ENCODE results near the gene WFDC13. TPM values are rescaled to one million over a fixed set of nuclear protein-coding genes. Genes with fewer than 3 reads are reported as not detected.
A peak's percentile ranks its signal among the peaks of the same experiment; 100 is the strongest.
"Not testable (repeated sequence)": the region's sequence is repeated elsewhere in the genome, so short reads cannot be mapped to it uniquely, and the experiment has no call there.

WFDC13 gene, protein sequence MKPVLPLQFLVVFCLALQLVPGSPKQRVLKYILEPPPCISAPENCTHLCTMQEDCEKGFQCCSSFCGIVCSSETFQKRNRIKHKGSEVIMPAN
- total RNA-seq (not detected in 2 replicates), polyA plus RNA-seq (not detected in 2 replicates), polyA minus RNA-seq (not detected in 2 replicates)
- total RNA-seq (2013) = not detected

DNA sequence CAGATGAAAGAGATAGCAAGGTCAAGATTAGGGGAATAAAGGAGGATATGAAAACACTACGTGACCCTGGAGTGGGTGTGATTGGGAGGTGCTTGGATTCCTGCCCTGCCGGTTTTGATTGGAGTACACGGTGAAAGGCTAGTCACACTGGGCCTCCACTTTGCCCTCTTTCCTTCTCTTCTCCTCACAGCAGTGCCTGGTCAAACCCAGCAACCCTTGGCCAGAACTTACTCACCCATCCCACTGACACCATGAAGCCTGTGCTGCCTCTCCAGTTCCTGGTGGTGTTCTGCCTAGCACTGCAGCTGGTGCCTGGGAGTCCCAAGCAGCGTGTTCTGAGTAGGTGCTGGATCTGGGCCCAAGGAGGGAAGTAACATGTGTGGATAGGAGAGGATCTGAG is at the start of gene WFDC13:
TSS of gene WFDC13 (plus strand) at position 166 of the 400 bp plus-strand sequence. CDS start at position 252, 86 bp downstream.
- peaks cover 0 to 2% (median 0%) of the 10 kb centered on the region in 3 donors for H3K9me3 ChIP-seq (ENCODE audit: control extremely low read depth in 1 of 3, control insufficient read depth in 2 of 3, insufficient read depth in 1 of 3, low read length in 2 of 3)
- peaks cover 5 to 8% of the 10 kb centered on the region in 2 donors for H3K4me1 ChIP-seq (ENCODE audit: control insufficient read depth in 2 of 2, insufficient read depth in 2 of 2, low read length in 2 of 2)
- ATAC-seq (ENCODE audit: low read depth) (no peak), DNase-seq (no peak)
- Mint-ChIP-seq H3K27ac (no peak within 1 kb of the TSS), H3K4me3 (peak within 1 kb of the TSS; percentile 11), H3K4me1 (peaks cover 9% of the 10 kb centered on the region), H3K27me3 (peaks cover 16% of the 10 kb centered on the region), H3K9me3 (ENCODE audit: insufficient read depth) (no peaks in the 10 kb centered on the region)
- no peaks in the 10 kb centered on the region for H3K27me3 ChIP-seq (replicated peaks in 1 of 4; ENCODE audit: control extremely low read depth in 1 of 4, control insufficient read depth in 3 of 4, insufficient read depth in 4 of 4, low read length in 3 of 4)
- no peaks in the 10 kb centered on the region for H3K36me3 ChIP-seq (replicated peaks in 1 of 2; ENCODE audit: control extremely low read depth in 1 of 2, control insufficient read depth in 1 of 2, extremely low read depth in 1 of 2, insufficient read depth in 2 of 2, low read length in 1 of 2)
- H3K9ac ChIP-seq (ENCODE audit: low read length) = peak within 1 kb of the TSS; percentile 12
- H3K4me2 ChIP-seq (replicated peaks; ENCODE audit: low read depth, low read length, poor library complexity, severe bottlenecking) = peak within 1 kb of the TSS; percentile 33
- intact Hi-C loops (cut with micrococcal nuclease) = no loop called here
- no peak within 1 kb of the TSS for H3K27ac ChIP-seq (ENCODE audit: low read length in 2 of 2)
- TF ChIP-seq, protein P1, sequence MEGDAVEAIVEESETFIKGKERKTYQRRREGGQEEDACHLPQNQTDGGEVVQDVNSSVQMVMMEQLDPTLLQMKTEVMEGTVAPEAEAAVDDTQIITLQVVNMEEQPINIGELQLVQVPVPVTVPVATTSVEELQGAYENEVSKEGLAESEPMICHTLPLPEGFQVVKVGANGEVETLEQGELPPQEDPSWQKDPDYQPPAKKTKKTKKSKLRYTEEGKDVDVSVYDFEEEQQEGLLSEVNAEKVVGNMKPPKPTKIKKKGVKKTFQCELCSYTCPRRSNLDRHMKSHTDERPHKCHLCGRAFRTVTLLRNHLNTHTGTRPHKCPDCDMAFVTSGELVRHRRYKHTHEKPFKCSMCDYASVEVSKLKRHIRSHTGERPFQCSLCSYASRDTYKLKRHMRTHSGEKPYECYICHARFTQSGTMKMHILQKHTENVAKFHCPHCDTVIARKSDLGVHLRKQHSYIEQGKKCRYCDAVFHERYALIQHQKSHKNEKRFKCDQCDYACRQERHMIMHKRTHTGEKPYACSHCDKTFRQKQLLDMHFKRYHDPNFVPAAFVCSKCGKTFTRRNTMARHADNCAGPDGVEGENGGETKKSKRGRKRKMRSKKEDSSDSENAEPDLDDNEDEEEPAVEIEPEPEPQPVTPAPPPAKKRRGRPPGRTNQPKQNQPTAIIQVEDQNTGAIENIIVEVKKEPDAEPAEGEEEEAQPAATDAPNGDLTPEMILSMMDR (IDR thresholded peaks at IDR 0.05) = no peak
- no peak for TF ChIP-seq EZH2 (IDR thresholded peaks at IDR 0.05; ENCODE audit: borderline replicate concordance, insufficient read depth, low read depth, low read length, poor library complexity, severe bottlenecking)
- POLR2A ChIA-PET = no interaction called here
- WGBS (ENCODE audit: insufficient coverage) = 83% methylated on average over 2 of the region's 4 CpGs
- peak within 1 kb of the TSS in 1 of 5 experiments; percentile 20 for H3K4me3 ChIP-seq (ENCODE audit: control extremely low read depth in 1 of 5, extremely low read depth in 1 of 5, insufficient read depth in 1 of 5, low read depth in 2 of 5, low read length in 4 of 5)
- no peaks in the 10 kb centered on the region for H4K20me1 ChIP-seq (ENCODE audit: control insufficient read depth, insufficient read depth, low read length, poor library complexity, severe bottlenecking)
- CTCF ChIA-PET = no interaction called here
- no peaks in the 10 kb centered on the region for H3K79me2 ChIP-seq (ENCODE audit: control insufficient read depth, insufficient read depth, low read length)
- H2AFZ ChIP-seq (ENCODE audit: insufficient read depth, low read depth, low read length, poor library complexity, severe bottlenecking) = peak within 1 kb of the TSS; percentile 5

DNA sequence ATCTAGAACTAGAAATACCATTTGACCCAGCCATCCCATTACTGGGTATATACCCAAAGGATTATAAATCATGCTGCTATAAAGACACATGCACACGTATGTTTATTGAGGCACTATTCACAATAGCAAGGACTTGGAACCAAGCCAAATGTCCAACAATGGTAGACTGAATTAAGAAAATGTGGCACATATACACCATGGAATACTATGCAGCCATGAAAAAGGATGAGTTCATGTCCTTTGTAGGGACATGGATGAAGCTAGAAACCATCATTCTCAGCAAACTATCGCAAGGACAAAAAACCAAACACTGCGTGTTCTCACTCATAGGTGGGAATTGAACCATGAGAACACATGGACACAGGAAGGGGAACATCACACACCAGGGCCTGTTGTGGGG is 44.8 kb upstream of the WFDC13 start:
- H3K4me3 ChIP-seq (ENCODE audit: control extremely low read depth in 1 of 5, extremely low read depth in 1 of 5, insufficient read depth in 1 of 5, low read depth in 2 of 5, low read length in 4 of 5); POLR2A ChIA-PET; H3K4me1 ChIP-seq (ENCODE audit: control insufficient read depth in 2 of 2, insufficient read depth in 2 of 2, low read length in 2 of 2); intact Hi-C loops (cut with micrococcal nuclease); H3K36me3 ChIP-seq (replicated peaks in 1 of 2; ENCODE audit: control extremely low read depth in 1 of 2, control insufficient read depth in 1 of 2, extremely low read depth in 1 of 2, insufficient read depth in 2 of 2, low read length in 1 of 2); H3K27ac ChIP-seq (ENCODE audit: low read length in 2 of 2); H3K27ac Mint-ChIP-seq; H3K9me3 Mint-ChIP-seq (ENCODE audit: insufficient read depth); DNase-seq; H3K9me3 ChIP-seq (ENCODE audit: control extremely low read depth in 1 of 3, control insufficient read depth in 2 of 3, insufficient read depth in 1 of 3, low read length in 2 of 3); H3K4me2 ChIP-seq (replicated peaks; ENCODE audit: low read depth, low read length, poor library complexity, severe bottlenecking); H3K79me2 ChIP-seq (ENCODE audit: control insufficient read depth, insufficient read depth, low read length); H3K4me3 Mint-ChIP-seq; H2AFZ ChIP-seq (ENCODE audit: insufficient read depth, low read depth, low read length, poor library complexity, severe bottlenecking); ATAC-seq (ENCODE audit: low read depth); H3K27me3 Mint-ChIP-seq; H3K27me3 ChIP-seq (replicated peaks in 1 of 4; ENCODE audit: control extremely low read depth in 1 of 4, control insufficient read depth in 3 of 4, insufficient read depth in 4 of 4, low read length in 3 of 4); H4K20me1 ChIP-seq (ENCODE audit: control insufficient read depth, insufficient read depth, low read length, poor library complexity, severe bottlenecking); CTCF ChIA-PET; H3K9ac ChIP-seq (ENCODE audit: low read length); H3K4me1 Mint-ChIP-seq: not testable (repeated sequence)
- WGBS (ENCODE audit: insufficient coverage) = no CpG with 5 or more reads among the region's 3 CpGs

Data from B cell (primary cell).